DND-41 (cell line): ENCODE measurements around the gene ACAA1.

Source experiments
- EZH2 ChIP-seq: IDR thresholded peaks from 3 replicates; pipeline ENCODE4 v1.6.1; 2012; ENCODE audit warnings: borderline replicate concordance, low read depth, mild to moderate bottlenecking, moderate library complexity, low read length, inconsistent platforms; ENCODE audit not compliant: severe bottlenecking
- TF ChIP-seq, protein P1 (sequence below): IDR thresholded peaks from 2 replicates; pipeline ENCODE4 v1.5.1; 2012; ENCODE audit warnings: borderline replicate concordance, low read length, moderate library complexity, mild to moderate bottlenecking; ENCODE audit not compliant: poor library complexity, severe bottlenecking; ENCODE audit errors: extremely low read depth

DNA sequence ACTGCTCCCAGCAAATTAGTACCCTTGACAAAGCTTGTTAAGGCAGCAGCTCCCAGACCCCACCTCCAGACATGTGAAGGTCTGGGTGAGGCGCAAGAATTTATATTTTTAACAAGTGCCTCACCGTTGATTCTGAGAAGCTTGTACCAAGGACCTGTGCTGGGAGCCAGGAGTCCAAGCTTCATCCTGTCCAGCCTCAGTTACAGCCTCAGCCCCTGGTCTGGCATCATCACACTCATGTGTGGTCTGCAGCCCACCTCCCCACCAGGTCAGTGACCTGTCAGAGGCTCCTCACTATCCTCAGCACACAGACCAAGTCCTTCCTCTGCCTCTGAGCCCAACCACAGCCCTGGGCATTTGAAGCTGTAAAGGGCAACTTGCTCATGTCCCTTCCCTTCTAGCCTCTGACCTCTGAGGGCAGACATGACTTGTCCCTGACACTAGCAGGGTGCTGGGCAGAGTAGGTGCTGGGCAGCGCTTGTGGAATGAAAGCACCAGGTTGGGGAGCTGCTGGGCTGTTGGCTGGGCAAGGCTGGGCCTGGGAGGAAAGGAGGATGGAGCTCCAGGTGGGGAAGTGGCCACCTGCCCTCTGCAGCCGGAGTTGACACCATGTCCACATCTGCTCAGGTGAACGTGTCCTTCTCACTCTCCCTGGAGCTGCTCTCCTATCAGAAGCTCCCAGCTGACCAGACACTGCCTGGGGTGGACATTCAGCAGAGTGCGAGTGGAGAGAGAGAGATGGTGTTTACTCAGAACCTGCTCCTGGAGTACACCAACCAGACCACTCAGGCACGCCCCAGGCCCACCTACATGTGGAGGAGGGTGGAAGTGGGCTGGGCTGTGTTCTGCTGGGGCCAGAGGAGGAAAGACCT, 16.9 kb downstream of the ACAA1 start:
- no peak for TF ChIP-seq EZH2
- TF ChIP-seq, protein P1, sequence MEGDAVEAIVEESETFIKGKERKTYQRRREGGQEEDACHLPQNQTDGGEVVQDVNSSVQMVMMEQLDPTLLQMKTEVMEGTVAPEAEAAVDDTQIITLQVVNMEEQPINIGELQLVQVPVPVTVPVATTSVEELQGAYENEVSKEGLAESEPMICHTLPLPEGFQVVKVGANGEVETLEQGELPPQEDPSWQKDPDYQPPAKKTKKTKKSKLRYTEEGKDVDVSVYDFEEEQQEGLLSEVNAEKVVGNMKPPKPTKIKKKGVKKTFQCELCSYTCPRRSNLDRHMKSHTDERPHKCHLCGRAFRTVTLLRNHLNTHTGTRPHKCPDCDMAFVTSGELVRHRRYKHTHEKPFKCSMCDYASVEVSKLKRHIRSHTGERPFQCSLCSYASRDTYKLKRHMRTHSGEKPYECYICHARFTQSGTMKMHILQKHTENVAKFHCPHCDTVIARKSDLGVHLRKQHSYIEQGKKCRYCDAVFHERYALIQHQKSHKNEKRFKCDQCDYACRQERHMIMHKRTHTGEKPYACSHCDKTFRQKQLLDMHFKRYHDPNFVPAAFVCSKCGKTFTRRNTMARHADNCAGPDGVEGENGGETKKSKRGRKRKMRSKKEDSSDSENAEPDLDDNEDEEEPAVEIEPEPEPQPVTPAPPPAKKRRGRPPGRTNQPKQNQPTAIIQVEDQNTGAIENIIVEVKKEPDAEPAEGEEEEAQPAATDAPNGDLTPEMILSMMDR = no peak
